ENCODE data around the gene DAP. TPM values are rescaled to one million over a fixed set of nuclear protein-coding genes. Genes with fewer than 3 reads are reported as not detected.

DAP gene
- total and polyA plus RNA-seq, 2 of the 4 experiments (the other 2 are of a cell fraction), result 49.6 to 189 TPM

- POLR2A ChIA-PET (ENCODE audit: unreplicated experiment), result no interaction called here
These were observed 41.1 kb upstream of the DAP start for GRCh38 chr5:10801931-10802666.

More at GRCh38 chr5:10801931-10802666, 41.1 kb upstream of the DAP start:
- no peak overlapping the region for H4K5ac ChIP-seq (ENCODE audit: low read depth, low read length)
- 0 out of 2 replicates have a peak overlapping the region, but pooled peaks have one; percentile 7 for H3K4ac ChIP-seq (ENCODE audit: low read depth, low read length)
- H2BK120ac ChIP-seq (ENCODE audit: low read depth, low read length), result no peak overlapping the region
- no peak overlapping the region for H2BK5ac ChIP-seq (ENCODE audit: low read depth, low read length, poor library complexity, severe bottlenecking)
- H2AFZ ChIP-seq (replicated peaks; ENCODE audit: low read length, poor library complexity), result no peak overlapping the region
- H3K4me1 ChIP-seq (ENCODE audit: control insufficient read depth, insufficient read depth, low read length), result no peaks in the 10 kb centered on the region
- H3K4me2 ChIP-seq (ENCODE audit: low read depth, low read length), result no peak overlapping the region
- intact Hi-C loops (cut with micrococcal nuclease) (no loop called here), dilution Hi-C loops (cut with HindIII; ENCODE audit: low sequenced_read_pairs, unreplicated experiment) (no loop called here), in situ Hi-C loops (cut with MboI; ENCODE audit: low sequenced_read_pairs) (no loop called here)
- ATAC-seq (ENCODE audit: low read depth) (peak; percentile 51), DNase-seq (no peak)
- no peak overlapping the region for H3K14ac ChIP-seq (replicated peaks; ENCODE audit: low read depth, low read length)
- 0 out of 2 replicates have a peak, but pooled peaks cover 6% of the 10 kb centered on the region for H3K27me3 ChIP-seq (ENCODE audit: control insufficient read depth, insufficient read depth, low read length)
- no peak overlapping the region for H2AK5ac ChIP-seq (ENCODE audit: low read depth, low read length)
- H3K56ac ChIP-seq (ENCODE audit: extremely low read depth, insufficient read depth, low read length), result no peak overlapping the region
- no peak for TF ChIP-seq RCOR1 (IDR thresholded peaks at IDR 0.05; ENCODE audit: insufficient replicate concordance, low read length)
- no peak for TF ChIP-seq FOS (IDR thresholded peaks at IDR 0.05; ENCODE audit: low read depth, low read length)
- no peak for TF ChIP-seq BHLHE40 (IDR thresholded peaks at IDR 0.05; ENCODE audit: low read depth, low read length)
- no peak for TF ChIP-seq CTCF (conservative IDR thresholded peaks at IDR 0.05; ENCODE audit: low read depth, low read length)
- TF ChIP-seq MAFK (IDR thresholded peaks at IDR 0.05; ENCODE audit: low read depth, low read length), result no peak
- TF ChIP-seq MAZ (IDR thresholded peaks at IDR 0.05; ENCODE audit: borderline replicate concordance, low read depth, low read length), result no peak
- no peak for TF ChIP-seq RFX5 (IDR thresholded peaks at IDR 0.05; ENCODE audit: low read depth, low read length)
- TF ChIP-seq POLR2A (IDR thresholded peaks at IDR 0.05; ENCODE audit: low read depth, low read length), result no peak
- TF ChIP-seq ELK1 (IDR thresholded peaks at IDR 0.05; ENCODE audit: borderline replicate concordance, low read depth, low read length), result no peak
- TF ChIP-seq RAD21 (IDR thresholded peaks at IDR 0.05; ENCODE audit: low read length), result no peak
- TF ChIP-seq CEBPB (IDR thresholded peaks at IDR 0.05; ENCODE audit: low read depth, low read length), result no peak
- TF ChIP-seq NFE2L2 (IDR thresholded peaks at IDR 0.05; ENCODE audit: low read depth, low read length), result no peak
- no peak for TF ChIP-seq CHD1 (IDR thresholded peaks at IDR 0.05; ENCODE audit: low read depth, low read length)
- CTCF ChIA-PET, result interaction anchor here (0.9 to 1.8 kb wide), 2 partner anchors 54 to 100 kb away, joined by 3 to 5 read pairs; no protein-coding TSS in a partner anchor
- no peaks in the 10 kb centered on the region for H3K79me1 ChIP-seq (ENCODE audit: low read depth in 1 of 2, low read length in 2 of 2)
- peaks cover 3% of the 10 kb centered on the region; the same call in 1 of the 2 replicates for H3K9me3 ChIP-seq (ENCODE audit: control insufficient read depth, insufficient read depth, low read length)
- no peak overlapping the region for H3K23ac ChIP-seq (ENCODE audit: low read depth, low read length)
- no peak overlapping the region for H3K9ac ChIP-seq (ENCODE audit: low read depth, low read length)
- peak overlapping the region; percentile 11 for H2AK9ac ChIP-seq (replicated peaks; ENCODE audit: low read depth, low read length, poor library complexity)
- no peak overlapping the region for H3K27ac ChIP-seq (ENCODE audit: insufficient read depth, low read length)
- no TSS peak for BruUV-seq (replicated peaks)
- H3K9me1 ChIP-seq (ENCODE audit: insufficient read depth, low read length), result peaks cover 3% of the 10 kb centered on the region; the same call in 1 of the 2 replicates
- no peak overlapping the region for H4K8ac ChIP-seq (ENCODE audit: low read depth in 2 of 2, low read length in 2 of 2)
- H3K4me3 ChIP-seq (ENCODE audit: insufficient read depth, low read depth, low read length), result no peak overlapping the region
- H2BK20ac ChIP-seq (ENCODE audit: low read depth, low read length), result no peak overlapping the region
- H3K36me3 ChIP-seq (ENCODE audit: control insufficient read depth, insufficient read depth, low read length), result no peaks in the 10 kb centered on the region
- H4K20me1 ChIP-seq (ENCODE audit: insufficient read depth, low read length), result no peaks in the 10 kb centered on the region
- no peak overlapping the region for H4K91ac ChIP-seq (ENCODE audit: insufficient read depth, low read depth, low read length)
- WGBS, 2 experiments (ENCODE audit: extremely low coverage in 2 of 2, insufficient read length in 1 of 2), result 64% methylated on average over 3 of the region's 9 CpGs; no CpG with 5 or more reads in 1 of the 2 experiments
- H3K18ac ChIP-seq (ENCODE audit: low read depth, low read length), result no peak overlapping the region
- H2BK15ac ChIP-seq (ENCODE audit: low read depth, low read length), result no peak overlapping the region
